Activated T-helper 2 cell treated with anti-CD3 and anti-CD28 coated beads, Interferon-gamma antibody, Interleukin-2, Interleukin-4, amounts not matched to agents 10 μg/mL and 5 μg/mL and 100 μg/mL, durations not matched to agents 14 hours and 24 hours and 36 hours (primary cell): ENCODE results near the gene CDKAL1. TPM values are rescaled to one million over a fixed set of nuclear protein-coding genes. Genes with fewer than 3 reads are reported as not detected.
"Not testable (repeated sequence)": the region's sequence is repeated elsewhere in the genome, so short reads cannot be mapped to it uniquely, and the experiment has no call there.

ENCODE experiments used
- DNase-seq: peaks from one replicate; pipeline ENCODE4 v3.0.0; 2021; ENCODE audit warnings: low spot score
- H3K27ac Mint-ChIP-seq: one replicate; pipeline ENCODE4 v1.8.0; 2021; ENCODE audit warnings: mixed read lengths
- H3K27me3 Mint-ChIP-seq: one replicate; pipeline ENCODE4 v1.8.0; 2021; ENCODE audit warnings: low read depth, mixed read lengths
- H3K36me3 Mint-ChIP-seq: one replicate; pipeline ENCODE4 v1.8.0; 2021; ENCODE audit warnings: low read depth, mixed read lengths
- H3K4me1 Mint-ChIP-seq: one replicate; pipeline ENCODE4 v1.8.0; 2021; ENCODE audit warnings: low read depth, mixed read lengths
- H3K4me3 Mint-ChIP-seq: one replicate; pipeline ENCODE4 v1.8.0; 2021; ENCODE audit warnings: low read depth, mild to moderate bottlenecking, moderate library complexity, mixed read lengths
- H3K9me3 Mint-ChIP-seq: one replicate; pipeline ENCODE4 v1.8.0; 2021; ENCODE audit warnings: mixed read lengths
- intact Hi-C: fragments of 100-400 bp; cut with micrococcal nuclease; formaldehyde crosslinking; loops from one replicate; pipeline ENCODE4 v1.15.1; 2023
- total RNA-seq: library from RNA; stranded (reverse); gene quantifications from 2 replicates; pipeline ENCODE4 v1.2.3, GENCODE V29; 2022

The CDKAL1 gene
- total RNA-seq, 1 donor from 2014 or later = 31.2 TPM

DNA sequence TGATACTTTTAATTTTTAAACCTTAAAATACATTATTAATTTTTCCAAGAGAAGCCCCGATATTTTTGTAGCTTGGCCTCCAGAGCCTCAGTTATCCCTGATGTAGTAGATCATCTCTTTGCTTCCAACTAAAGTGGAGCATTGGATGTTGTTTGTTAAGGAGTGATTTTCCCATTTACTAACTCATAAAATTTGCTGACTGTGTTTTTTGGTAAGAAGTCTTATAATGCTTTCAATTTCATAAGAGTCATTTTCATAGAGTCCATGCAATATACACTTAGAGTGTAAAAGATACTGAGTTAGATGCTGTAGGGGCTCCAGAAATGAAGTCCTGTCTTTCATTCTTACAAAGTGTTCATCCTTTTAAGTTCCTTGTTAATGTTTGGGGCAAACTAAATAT lies 46.8 kb downstream of the CDKAL1 start:
- intact Hi-C loops = loop anchor here (10.0 kb wide), 3 partner anchors 264 to 1484 kb away; no protein-coding TSS in a partner anchor
- DNase-seq = no peak

DNA sequence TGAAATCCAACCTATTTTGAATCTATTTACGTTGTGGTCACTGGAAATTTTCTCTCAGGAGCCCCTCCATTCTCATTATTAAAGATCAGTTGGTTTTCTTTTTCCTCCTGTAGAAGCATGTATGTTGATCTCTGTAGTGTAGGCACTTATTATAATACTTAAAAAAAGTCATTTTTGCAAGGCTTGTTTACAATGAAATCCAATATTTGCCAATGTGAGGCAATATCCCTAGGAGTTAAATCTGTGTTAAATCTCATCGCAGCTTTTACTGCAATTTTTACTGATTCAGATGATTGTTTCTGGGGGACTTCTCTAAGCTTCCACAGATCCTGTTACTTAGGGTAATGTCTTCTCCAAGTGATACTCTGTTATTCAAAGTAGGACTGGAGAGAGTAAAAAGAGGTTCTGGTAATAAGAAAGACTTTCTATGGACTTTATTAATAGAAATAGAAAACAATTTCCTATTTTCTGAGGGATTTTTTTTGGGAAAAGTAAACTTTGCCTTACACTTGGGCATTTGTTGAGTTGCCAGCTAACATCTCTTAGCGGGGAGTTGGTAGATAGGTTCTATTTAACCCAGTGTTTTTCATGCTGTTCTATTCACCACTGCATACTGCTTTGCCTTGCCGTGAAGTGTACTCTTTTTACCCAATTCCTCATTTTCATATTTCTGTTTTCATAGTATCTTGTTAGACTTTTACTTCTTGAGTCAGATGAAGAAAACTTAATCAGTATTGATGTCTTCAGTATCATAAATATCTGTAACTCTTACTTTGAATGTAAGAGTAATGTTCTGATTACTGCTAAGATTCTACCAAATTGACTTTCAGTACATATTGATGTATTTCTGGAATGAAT lies 48.6 kb downstream of the CDKAL1 start:
- Mint-ChIP-seq H3K27ac (no peak overlapping the region), H3K9me3 (no peaks in the 10 kb centered on the region), H3K4me3 (no peak overlapping the region), H3K36me3 (peaks cover 41% of the 10 kb centered on the region), H3K27me3 (no peaks in the 10 kb centered on the region), H3K4me1 (peaks cover 36% of the 10 kb centered on the region)
- DNase-seq = no peak
- intact Hi-C loops = loop anchor here (1.0 to 10.0 kb wide), 5 partner anchors 16 to 1482 kb away; no protein-coding TSS in a partner anchor

More for the DNA sequence above, 46.8 kb downstream of the CDKAL1 start:
- no peaks in the 10 kb centered on the region for H3K27me3 Mint-ChIP-seq
- no peak overlapping the region for H3K4me3 Mint-ChIP-seq
- no peak overlapping the region for H3K27ac Mint-ChIP-seq
- H3K4me1 Mint-ChIP-seq = peaks cover 43% of the 10 kb centered on the region
- peaks cover 45% of the 10 kb centered on the region for H3K36me3 Mint-ChIP-seq
- H3K9me3 Mint-ChIP-seq = no peaks in the 10 kb centered on the region

DNA sequence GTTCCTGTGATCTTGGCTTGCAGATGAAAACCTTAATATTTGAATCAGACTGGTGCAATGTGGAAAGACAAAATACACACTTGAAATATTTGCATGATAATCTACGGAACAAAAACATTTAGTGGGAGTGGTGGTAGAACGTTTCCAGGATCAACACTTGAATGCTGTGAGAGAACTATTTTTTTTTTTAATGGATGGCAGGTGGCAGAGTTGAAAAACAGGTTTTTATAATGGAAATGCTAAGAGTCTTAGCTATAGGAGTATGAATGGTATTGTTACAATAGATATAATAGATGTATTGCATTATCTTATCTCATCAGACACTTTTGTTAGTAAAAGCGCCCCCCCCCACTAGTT lies 49.2 kb downstream of the CDKAL1 start:
- H3K36me3 Mint-ChIP-seq = peaks cover 38% of the 10 kb centered on the region
- H3K4me1 Mint-ChIP-seq = peaks cover 40% of the 10 kb centered on the region
- no peak overlapping the region for H3K4me3 Mint-ChIP-seq
- H3K27ac Mint-ChIP-seq = peak overlapping the region; percentile 18
- no peak for DNase-seq
- intact Hi-C loops = loop anchor here (1.0 to 10.0 kb wide), 5 partner anchors 16 to 1481 kb away; no protein-coding TSS in a partner anchor
- no peaks in the 10 kb centered on the region for H3K27me3 Mint-ChIP-seq
- no peaks in the 10 kb centered on the region for H3K9me3 Mint-ChIP-seq

DNA sequence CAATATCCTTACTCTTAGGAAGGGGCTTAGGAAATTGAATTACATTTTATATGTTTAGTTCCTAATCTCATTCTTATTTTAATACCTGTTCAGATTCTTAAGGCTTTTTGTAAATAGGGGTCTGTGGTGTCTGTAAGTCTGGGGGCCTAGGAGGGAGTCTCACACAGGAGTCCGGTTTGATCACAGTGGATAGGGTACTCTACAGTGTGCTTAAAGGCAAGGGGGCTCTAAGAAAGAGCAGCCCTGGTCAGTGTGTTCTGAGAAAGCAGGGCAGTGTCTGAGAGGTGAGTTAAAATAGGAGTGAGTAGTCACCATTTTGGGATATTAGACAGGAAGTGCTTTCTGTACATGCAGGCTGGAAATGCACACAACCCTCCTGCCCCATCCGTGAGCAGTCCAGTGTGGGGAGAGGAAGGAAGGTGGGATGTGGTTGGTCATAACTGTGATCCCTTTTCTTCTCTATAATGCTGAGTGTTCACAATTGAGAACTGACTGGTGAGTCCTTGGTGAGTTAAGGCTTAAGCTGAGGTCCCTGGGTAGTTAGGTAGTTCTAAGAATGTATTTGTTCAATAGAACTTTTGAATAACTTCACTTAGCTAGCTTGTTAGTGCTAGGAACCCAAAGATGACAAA lies 50.0 kb downstream of the CDKAL1 start:
- no peak overlapping the region for H3K27ac Mint-ChIP-seq
- no peaks in the 10 kb centered on the region for H3K27me3 Mint-ChIP-seq
- no peak for DNase-seq
- H3K4me1 Mint-ChIP-seq = peaks cover 46% of the 10 kb centered on the region
- no peaks in the 10 kb centered on the region for H3K9me3 Mint-ChIP-seq
- H3K4me3 Mint-ChIP-seq = no peak overlapping the region
- H3K36me3 Mint-ChIP-seq = peaks cover 32% of the 10 kb centered on the region
- intact Hi-C loops = loop anchor here (10.0 kb wide), 3 partner anchors 261 to 1481 kb away; no protein-coding TSS in a partner anchor

DNA sequence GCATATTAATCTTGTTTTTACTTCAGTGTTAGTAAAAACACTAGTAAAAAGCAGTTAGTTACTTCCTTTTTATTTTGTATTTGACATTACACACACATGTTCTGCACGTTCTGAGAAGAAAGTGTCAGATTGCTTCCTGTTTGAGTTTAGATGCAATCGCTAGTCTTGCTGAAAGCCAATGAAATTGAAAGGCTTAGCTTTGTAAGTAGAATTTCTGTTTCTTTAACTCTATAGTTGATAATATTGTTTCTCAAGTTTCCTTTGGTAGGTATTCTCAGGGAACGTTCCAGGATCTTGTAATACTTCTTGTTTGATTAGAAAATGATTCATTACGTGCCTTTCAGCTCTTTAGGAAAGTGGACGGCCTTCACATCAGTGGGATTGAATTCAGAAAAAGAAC lies 55.0 kb downstream of the CDKAL1 start:
- DNase-seq = no peak
- intact Hi-C loops = loop anchor here (10.0 kb wide), 3 partner anchors 256 to 1476 kb away; no protein-coding TSS in a partner anchor
- no peak overlapping the region for H3K4me3 Mint-ChIP-seq

DNA sequence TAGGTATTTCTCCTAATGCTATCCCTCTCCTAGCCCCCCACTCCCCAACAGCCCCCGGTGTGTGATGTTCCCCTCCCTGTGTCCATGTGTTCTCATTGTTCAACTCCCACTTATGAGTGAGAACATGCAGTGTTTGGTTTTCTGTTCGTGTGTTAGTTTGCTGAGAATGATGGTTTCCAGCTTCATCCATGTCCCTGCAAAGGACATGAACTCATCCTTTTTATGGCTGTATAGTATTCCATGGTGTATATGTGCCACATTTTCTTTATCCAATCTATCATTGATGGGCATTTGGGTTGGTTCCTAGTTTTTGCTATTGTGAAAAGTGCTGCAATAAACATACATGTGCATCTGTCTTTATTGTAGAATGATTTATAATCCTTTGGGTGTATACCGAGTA lies 56.2 kb downstream of the CDKAL1 start:
- H3K9me3 Mint-ChIP-seq = peaks cover 46% of the 10 kb centered on the region
- DNase-seq, H3K27me3 Mint-ChIP-seq, H3K4me3 Mint-ChIP-seq, H3K27ac Mint-ChIP-seq, intact Hi-C loops: not testable (repeated sequence)
- peaks cover 58% of the 10 kb centered on the region for H3K36me3 Mint-ChIP-seq
- H3K4me1 Mint-ChIP-seq = peaks cover 18% of the 10 kb centered on the region

More for the DNA sequence above, 55.0 kb downstream of the CDKAL1 start:
- H3K9me3 Mint-ChIP-seq = peaks cover 36% of the 10 kb centered on the region
- H3K4me1 Mint-ChIP-seq = peaks cover 26% of the 10 kb centered on the region
- peaks cover 54% of the 10 kb centered on the region for H3K36me3 Mint-ChIP-seq
- no peaks in the 10 kb centered on the region for H3K27me3 Mint-ChIP-seq
- no peak overlapping the region for H3K27ac Mint-ChIP-seq

DNA sequence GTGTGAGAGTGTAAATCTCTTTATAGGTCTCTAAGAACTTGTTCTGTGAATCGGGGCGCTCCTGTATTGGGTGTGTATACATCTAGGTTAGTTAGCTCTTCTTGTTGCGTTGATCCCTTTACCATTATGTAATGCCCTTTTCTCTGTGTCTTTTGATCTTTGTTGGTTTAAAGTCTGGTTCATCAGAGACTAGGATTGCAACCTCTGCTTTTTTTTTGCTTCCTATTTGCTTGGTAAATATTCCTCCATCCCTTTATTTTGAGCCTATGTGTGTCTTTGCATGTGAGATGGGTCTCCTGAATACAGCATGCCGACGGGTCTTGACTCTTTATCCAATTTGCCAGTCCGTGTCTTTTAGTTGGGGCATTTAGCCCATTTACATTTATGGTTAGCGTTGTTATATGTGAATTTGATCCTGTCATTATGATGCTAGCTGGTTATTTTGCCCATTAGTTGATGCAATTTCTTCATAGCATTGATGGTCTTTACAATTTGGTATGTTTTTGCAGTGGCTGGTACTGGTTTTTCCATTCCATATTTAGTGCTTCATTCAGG lies 60.1 kb downstream of the CDKAL1 start:
- Mint-ChIP-seq H3K9me3 (peaks cover 50% of the 10 kb centered on the region), H3K36me3 (peaks cover 73% of the 10 kb centered on the region)
- DNase-seq, H3K27me3 Mint-ChIP-seq, intact Hi-C loops, H3K4me3 Mint-ChIP-seq, H3K27ac Mint-ChIP-seq, H3K4me1 Mint-ChIP-seq: not testable (repeated sequence)

DNA sequence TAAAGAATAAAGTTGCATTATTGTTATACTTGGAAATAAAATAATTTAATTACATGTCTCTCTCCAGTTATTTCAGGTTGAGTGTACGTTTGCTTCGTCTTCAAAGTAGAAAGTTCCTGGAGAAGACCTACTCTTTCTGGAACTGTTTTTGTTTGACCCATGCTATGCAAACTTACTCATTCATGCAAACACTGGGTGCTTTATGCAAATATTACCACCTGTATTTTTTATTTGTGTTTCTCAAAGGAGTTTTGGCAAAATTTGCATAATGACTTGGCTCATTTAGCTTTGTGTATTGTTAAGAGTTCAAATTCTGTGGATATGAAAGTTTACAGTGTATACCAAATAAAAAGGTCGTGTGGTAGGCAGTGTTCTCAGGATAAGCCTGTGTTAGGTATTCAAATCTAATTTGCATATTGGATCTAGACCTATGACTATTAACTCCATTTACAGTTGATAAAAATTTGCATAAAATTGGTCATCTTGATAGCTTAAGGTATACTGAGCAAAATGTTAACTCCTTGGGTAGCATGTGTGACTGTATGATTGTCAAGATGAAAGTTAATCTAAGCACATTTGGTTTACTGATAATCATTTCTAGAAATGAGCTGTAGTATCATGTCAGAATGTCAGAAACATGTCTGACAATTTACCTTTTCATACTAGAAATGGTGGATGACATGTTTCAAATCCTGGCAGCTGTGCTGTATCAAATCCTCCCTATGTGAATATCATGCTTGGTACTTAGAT lies 65.2 kb downstream of the CDKAL1 start:
- H3K4me3 Mint-ChIP-seq = no peak overlapping the region
- peaks cover 9% of the 10 kb centered on the region for H3K4me1 Mint-ChIP-seq
- H3K36me3 Mint-ChIP-seq = peaks cover 49% of the 10 kb centered on the region
- H3K27ac Mint-ChIP-seq = peak overlapping the region; percentile 57
- H3K27me3 Mint-ChIP-seq = no peaks in the 10 kb centered on the region
- DNase-seq = no peak
- peaks cover 12% of the 10 kb centered on the region for H3K9me3 Mint-ChIP-seq
- intact Hi-C loops = loop anchor here (1.0 to 5.0 kb wide), 3 partner anchors 16 to 108 kb away; no protein-coding TSS in a partner anchor

DNA sequence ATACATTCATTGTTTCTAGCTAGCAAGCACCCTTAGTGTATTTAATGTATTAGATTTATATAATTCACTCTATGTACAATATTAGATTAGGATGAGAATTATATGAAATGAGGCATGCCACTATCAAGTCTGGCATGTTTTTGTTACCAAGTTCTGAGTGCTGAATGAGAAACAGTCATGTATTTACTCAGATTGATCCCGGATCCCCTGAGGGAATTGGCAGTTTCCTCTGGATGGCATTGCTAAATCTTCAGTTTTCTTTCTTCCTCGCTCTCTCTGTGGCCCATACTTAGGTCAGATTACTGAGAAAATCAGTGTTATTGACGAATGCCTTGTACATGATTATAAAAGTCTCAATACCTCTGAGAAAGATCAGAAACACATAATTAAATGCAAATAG lies 66.6 kb downstream of the CDKAL1 start:
- no peak overlapping the region for H3K4me3 Mint-ChIP-seq
- peaks cover 36% of the 10 kb centered on the region for H3K36me3 Mint-ChIP-seq

DNA sequence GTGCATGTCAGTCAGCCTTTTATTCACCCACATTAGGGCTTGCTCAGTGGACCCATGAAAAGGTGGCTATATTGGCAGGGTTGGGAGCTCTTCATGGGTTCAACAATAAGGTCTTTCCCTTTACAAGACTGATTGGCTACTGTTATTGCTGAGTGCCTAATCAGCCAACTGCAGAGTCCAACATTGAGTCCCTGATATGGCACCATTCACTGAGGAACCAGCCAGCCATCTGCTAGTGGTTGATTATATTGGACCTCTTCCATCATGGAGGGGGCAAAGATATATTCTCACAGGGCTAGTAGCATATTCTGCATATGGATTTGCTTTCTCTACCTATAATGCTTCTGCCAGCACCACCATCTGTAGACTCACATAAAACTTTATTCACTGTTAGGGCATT lies 69.9 kb downstream of the CDKAL1 start:
- no peak overlapping the region for H3K27ac Mint-ChIP-seq
- no peaks in the 10 kb centered on the region for H3K27me3 Mint-ChIP-seq
- H3K9me3 Mint-ChIP-seq = no peaks in the 10 kb centered on the region
- peaks cover 19% of the 10 kb centered on the region for H3K4me1 Mint-ChIP-seq
- intact Hi-C loops = no loop called here
- peaks cover 17% of the 10 kb centered on the region for H3K36me3 Mint-ChIP-seq
- H3K4me3 Mint-ChIP-seq = no peak overlapping the region
- DNase-seq = no peak

More for the DNA sequence above, 66.6 kb downstream of the CDKAL1 start:
- Mint-ChIP-seq H3K4me1 (peaks cover 10% of the 10 kb centered on the region), H3K27me3 (no peaks in the 10 kb centered on the region), H3K9me3 (peaks cover 1% of the 10 kb centered on the region), H3K27ac (no peak overlapping the region)
- intact Hi-C loops = no loop called here
- no peak for DNase-seq

DNA sequence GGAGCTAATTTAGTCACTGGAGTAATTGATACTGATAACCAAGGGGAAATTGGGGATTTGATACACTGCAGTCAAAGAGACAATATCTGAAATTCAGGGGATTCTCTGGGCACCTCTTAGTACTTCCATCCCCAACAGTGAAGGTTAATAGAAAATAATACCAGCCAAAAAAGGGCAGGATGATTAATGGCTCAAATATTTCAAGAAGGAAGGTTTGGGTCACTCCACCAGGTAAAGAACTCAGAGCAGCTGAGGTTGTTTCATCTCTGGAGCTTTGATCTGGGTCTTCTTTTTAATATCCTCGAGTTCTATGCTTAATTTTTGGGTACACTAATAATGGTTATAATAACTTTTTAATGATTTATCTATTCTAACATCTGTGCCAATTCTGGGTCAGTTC lies 70.8 kb downstream of the CDKAL1 start:
- intact Hi-C loops = no loop called here
- no peak overlapping the region for H3K27ac Mint-ChIP-seq
- H3K4me3 Mint-ChIP-seq = no peak overlapping the region
- peaks cover 18% of the 10 kb centered on the region for H3K36me3 Mint-ChIP-seq
- DNase-seq = no peak
- peaks cover 4% of the 10 kb centered on the region for H3K9me3 Mint-ChIP-seq
- peaks cover 10% of the 10 kb centered on the region for H3K4me1 Mint-ChIP-seq
- no peaks in the 10 kb centered on the region for H3K27me3 Mint-ChIP-seq

DNA sequence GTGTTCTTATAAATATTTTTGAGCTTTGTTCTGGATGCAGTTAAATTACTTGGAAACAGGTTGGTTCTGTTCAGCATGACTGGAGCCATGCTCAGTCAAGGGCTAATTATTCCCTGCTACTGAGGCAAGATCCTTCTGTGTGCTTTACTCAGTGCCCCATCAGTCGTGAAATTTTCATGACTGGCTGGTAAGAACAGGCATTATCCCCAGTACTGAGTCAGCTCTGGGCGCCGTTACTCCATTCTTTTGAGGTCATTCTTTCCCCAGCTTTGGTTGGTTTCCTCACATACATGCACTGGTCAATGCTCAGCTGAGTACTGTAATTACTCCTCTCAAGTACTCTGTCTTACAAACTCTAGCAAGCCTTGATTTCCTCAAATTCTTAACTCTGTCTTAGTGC lies 71.3 kb downstream of the CDKAL1 start:
- no peak overlapping the region for H3K4me3 Mint-ChIP-seq
- peaks cover 9% of the 10 kb centered on the region for H3K4me1 Mint-ChIP-seq
- intact Hi-C loops = no loop called here
- H3K9me3 Mint-ChIP-seq = peaks cover 8% of the 10 kb centered on the region
- no peaks in the 10 kb centered on the region for H3K27me3 Mint-ChIP-seq
- H3K36me3 Mint-ChIP-seq = peaks cover 24% of the 10 kb centered on the region
- no peak for DNase-seq
- H3K27ac Mint-ChIP-seq = no peak overlapping the region
